IPS-20b (cell line): Measurements from ENCODE around the gene RNF166.

Experiments
- H3K27ac ChIP-seq: one replicate; pipeline ENCODE4 v1.5.1; 2013; ENCODE audit warnings: low read length
- H3K27me3 ChIP-seq: 2 replicates; pipeline ENCODE4 v1.6.1; 2013; ENCODE audit warnings: mild to moderate bottlenecking, low read length, inconsistent platforms; ENCODE audit not compliant: insufficient read depth
- H3K36me3 ChIP-seq: 2 replicates; pipeline ENCODE4 v1.6.1; 2013; ENCODE audit warnings: low read depth, mild to moderate bottlenecking, inconsistent platforms, low read length, moderate library complexity; ENCODE audit not compliant: insufficient read depth
- H3K4me1 ChIP-seq: 2 replicates; pipeline ENCODE4 v1.6.1; 2013; ENCODE audit warnings: mild to moderate bottlenecking, control low read depth, inconsistent platforms, low read length, moderate library complexity; ENCODE audit not compliant: insufficient read depth
- H3K4me3 ChIP-seq: 2 replicates; pipeline ENCODE4 v1.5.1; 2013; ENCODE audit warnings: mild to moderate bottlenecking, low read length, inconsistent platforms
- H3K9ac ChIP-seq: 2 replicates; pipeline ENCODE4 v1.6.1; 2013; ENCODE audit warnings: low read depth, mild to moderate bottlenecking, inconsistent platforms, low read length, moderate library complexity
- H3K9me3 ChIP-seq: 2 replicates; pipeline ENCODE4 v1.6.1; 2013; ENCODE audit warnings: mild to moderate bottlenecking, low read depth, low read length, inconsistent platforms; ENCODE audit not compliant: insufficient read depth

RNF166 gene

GRCh38 chr16:88650749-88651275, 55.4 kb downstream of the RNF166 start, which contains the start of gene CYBA:
TSS of gene CYBA (minus strand) at chr16:88651053. CDS start at chr16:88651013, 40 bp downstream.
- Histone ChIP-seq H3K27me3 (no peaks in the 10 kb centered on the region), H3K9me3 (no peaks in the 10 kb centered on the region), H3K27ac (no peak within 1 kb of the TSS), H3K4me1 (peaks cover 5% of the 10 kb centered on the region; the same call in 1 of the 2 replicates), H3K4me3 (peak within 1 kb of the TSS; percentile 90), H3K9ac (peak within 1 kb of the TSS; percentile 85), H3K36me3 (peaks cover 20% of the 10 kb centered on the region)

- no peak overlapping the region for H3K27ac ChIP-seq
- no peaks in the 10 kb centered on the region for H3K27me3 ChIP-seq
- peak overlapping the region; percentile 85 for H3K9ac ChIP-seq
- peaks cover 18% of the 10 kb centered on the region for H3K36me3 ChIP-seq
- no peaks in the 10 kb centered on the region for H3K9me3 ChIP-seq
- H3K4me3 ChIP-seq: peak overlapping the region; percentile 90
- H3K4me1 ChIP-seq: peaks cover 5% of the 10 kb centered on the region; the same call in 1 of the 2 replicates
Measured at GRCh38 chr16:88649924-88650748, 56.1 kb downstream of the RNF166 start.

- H3K36me3 ChIP-seq: peaks cover 10% of the 10 kb centered on the region; the same call in 1 of the 2 replicates
- H3K4me1 ChIP-seq: peaks cover 5% of the 10 kb centered on the region; the same call in 1 of the 2 replicates
- H3K4me3 ChIP-seq: peak overlapping the region; percentile 90; the same call in 1 of the 2 replicates
- H3K9me3 ChIP-seq: no peaks in the 10 kb centered on the region
- H3K27me3 ChIP-seq: no peaks in the 10 kb centered on the region
- no peak overlapping the region for H3K9ac ChIP-seq
- no peak overlapping the region for H3K27ac ChIP-seq
Measured at GRCh38 chr16:88649195-88649923, 56.8 kb downstream of the RNF166 start.

GRCh38 chr16:88647178-88648070, 58.8 kb downstream of the RNF166 start:
- Histone ChIP-seq H3K27ac (no peak overlapping the region), H3K9me3 (no peaks in the 10 kb centered on the region), H3K4me1 (peaks cover 5% of the 10 kb centered on the region; the same call in 1 of the 2 replicates), H3K4me3 (no peak overlapping the region), H3K36me3 (no peaks in the 10 kb centered on the region), H3K27me3 (no peaks in the 10 kb centered on the region), H3K9ac (no peak overlapping the region)
